Astrocyte (in vitro differentiated cells and primary cell): ENCODE results near the gene LAMA5. TPM values are rescaled to one million over a fixed set of nuclear protein-coding genes. Genes with fewer than 3 reads are reported as not detected.
A peak's percentile ranks its signal among the peaks of the same experiment; 100 is the strongest.

Source experiments
- DNase-seq: peaks from one replicate; pipeline ENCODE4 v3.0.0-alpha.2; 2010; ENCODE audit warnings: low read depth
- FAIRE-seq: peaks from 2 replicates; lab custom pipeline; 2011; peaks lifted over from hg19 to GRCh38; lab: Jason Lieb, UNC
- H2AFZ ChIP-seq: 2 replicates; pipeline ENCODE4 v1.6.0; 2012; ENCODE audit warnings: low read depth, low read length, inconsistent platforms
- H3K27ac ChIP-seq: 2 replicates; pipeline ENCODE4 v1.5.1; 2011; ENCODE audit warnings: low read depth, low read length, inconsistent platforms
- H3K27me3 ChIP-seq: 2 replicates; pipeline ENCODE4 v1.6.0; 2011; ENCODE audit warnings: low read length, inconsistent platforms; ENCODE audit not compliant: insufficient read depth
- H3K36me3 ChIP-seq: 2 replicates; pipeline ENCODE4 v1.5.1; 2011; ENCODE audit warnings: low read length, inconsistent platforms; ENCODE audit not compliant: insufficient read depth
- H3K4me1 ChIP-seq: 2 replicates; pipeline ENCODE4 v1.5.1; 2011; ENCODE audit warnings: low read length, inconsistent platforms; ENCODE audit not compliant: insufficient read depth
- H3K4me2 ChIP-seq: 2 replicates; pipeline ENCODE4 v1.6.0; 2012; ENCODE audit warnings: low read length, inconsistent platforms
- H3K4me3 ChIP-seq: 2 replicates; pipeline ENCODE4 v1.5.1; 2011; ENCODE audit warnings: low read depth, mild to moderate bottlenecking, low read length, inconsistent platforms; ENCODE audit not compliant: insufficient read depth
- H3K79me2 ChIP-seq: 2 replicates; pipeline ENCODE4 v1.6.0; 2012; ENCODE audit warnings: mild to moderate bottlenecking, low read length, inconsistent platforms; ENCODE audit not compliant: insufficient read depth
- H3K9ac ChIP-seq: 2 replicates; pipeline ENCODE4 v1.6.0; 2012; ENCODE audit warnings: mild to moderate bottlenecking, low read length, inconsistent platforms
- H3K9me3 ChIP-seq: 2 replicates; pipeline ENCODE4 v1.5.1; 2012; ENCODE audit warnings: low read depth, mild to moderate bottlenecking, low read length, inconsistent platforms; ENCODE audit not compliant: insufficient read depth
- H4K20me1 ChIP-seq: 2 replicates; pipeline ENCODE4 v1.6.0; 2012; ENCODE audit warnings: low read length, inconsistent platforms; ENCODE audit not compliant: insufficient read depth
- H3K27ac Mint-ChIP-seq: one replicate; pipeline ENCODE4 v1.8.0; 2021; ENCODE audit warnings: mild to moderate bottlenecking, mixed read lengths; ENCODE audit not compliant: unreplicated experiment
- H3K27me3 Mint-ChIP-seq: one replicate; pipeline ENCODE4 v1.8.0; 2021; ENCODE audit warnings: low read depth, mixed read lengths; ENCODE audit not compliant: unreplicated experiment
- H3K36me3 Mint-ChIP-seq: one replicate; pipeline ENCODE4 v1.8.0; 2021; ENCODE audit warnings: low read depth, mixed read lengths; ENCODE audit not compliant: unreplicated experiment
- H3K4me1 Mint-ChIP-seq: one replicate; pipeline ENCODE4 v1.8.0; 2021; ENCODE audit warnings: low read depth, mixed read lengths; ENCODE audit not compliant: unreplicated experiment
- H3K4me3 Mint-ChIP-seq: one replicate; pipeline ENCODE4 v1.8.0; 2021; ENCODE audit warnings: mild to moderate bottlenecking, moderate library complexity, mixed read lengths; ENCODE audit not compliant: unreplicated experiment
- H3K9me3 Mint-ChIP-seq: one replicate; pipeline ENCODE4 v1.8.0; 2021; ENCODE audit warnings: mild to moderate bottlenecking, mixed read lengths; ENCODE audit not compliant: unreplicated experiment
- CTCF ChIP-seq: IDR thresholded peaks from 2 replicates; pipeline ENCODE4 v1.5.1; 2011; ENCODE audit warnings: low read depth, mild to moderate bottlenecking, inconsistent platforms, low read length, moderate library complexity; ENCODE audit not compliant: insufficient read depth
- EZH2 ChIP-seq: IDR thresholded peaks from 2 replicates; pipeline ENCODE4 v1.6.1; 2012; ENCODE audit warnings: mild to moderate bottlenecking, low read length, inconsistent platforms; ENCODE audit not compliant: insufficient read depth
- total RNA-seq: library from RNA; stranded (reverse); gene quantifications from 2 replicates; pipeline ENCODE4 v1.2.1, GENCODE V29; 2021

The LAMA5 gene
- total RNA-seq, 1 donor from 2014 or later: 350 TPM

GRCh38 chr20:62305765-62306413, 61.2 kb downstream of the LAMA5 start:
- FAIRE-seq: no peak
- Mint-ChIP-seq H3K4me3 (peak overlapping the region; percentile 99), H3K27me3 (no peaks in the 10 kb centered on the region), H3K4me1 (peaks cover 7% of the 10 kb centered on the region), H3K9me3 (no peaks in the 10 kb centered on the region), H3K36me3 (peaks cover 6% of the 10 kb centered on the region), H3K27ac (peak overlapping the region; percentile 26)
- no peak overlapping the region for H3K9ac ChIP-seq
- no peaks in the 10 kb centered on the region for H3K27me3 ChIP-seq
- H3K27ac ChIP-seq: no peak overlapping the region
- peaks cover 48% of the 10 kb centered on the region for H3K79me2 ChIP-seq
- peak overlapping the region; percentile 99 for H3K4me2 ChIP-seq
- H2AFZ ChIP-seq: no peak overlapping the region
- no peak for DNase-seq
- no peaks in the 10 kb centered on the region for H3K9me3 ChIP-seq
- H3K36me3 ChIP-seq: peaks cover 14% of the 10 kb centered on the region
- TF ChIP-seq CTCF (no peak), EZH2 (no peak)
- peaks cover 19% of the 10 kb centered on the region for H3K4me1 ChIP-seq
- no peak overlapping the region for H3K4me3 ChIP-seq
- H4K20me1 ChIP-seq: peaks cover 58% of the 10 kb centered on the region

GRCh38 chr20:62305149-62305764, 61.9 kb downstream of the LAMA5 start:
- Histone ChIP-seq H3K27ac (no peak overlapping the region), H4K20me1 (peaks cover 58% of the 10 kb centered on the region), H3K9me3 (no peaks in the 10 kb centered on the region), H3K9ac (peak overlapping the region; percentile 95), H3K27me3 (no peaks in the 10 kb centered on the region), H3K4me3 (peak overlapping the region; percentile 99), H3K36me3 (peaks cover 14% of the 10 kb centered on the region), H3K4me1 (peaks cover 19% of the 10 kb centered on the region), H2AFZ (no peak overlapping the region), H3K4me2 (peak overlapping the region; percentile 99), H3K79me2 (peaks cover 48% of the 10 kb centered on the region)
- Mint-ChIP-seq H3K4me3 (peak overlapping the region; percentile 99), H3K9me3 (no peaks in the 10 kb centered on the region), H3K4me1 (peaks cover 7% of the 10 kb centered on the region), H3K27ac (peak overlapping the region; percentile 26), H3K27me3 (no peaks in the 10 kb centered on the region), H3K36me3 (peaks cover 6% of the 10 kb centered on the region)
- FAIRE-seq: no peak
- no peak for TF ChIP-seq CTCF
- TF ChIP-seq EZH2: no peak
- no peak for DNase-seq
